GM12872 (cell line): ENCODE data around the gene AGBL4.
A peak's percentile ranks its signal among the peaks of the same experiment; 100 is the strongest.

Experiments
- TF ChIP-seq, protein P1 (sequence below): IDR thresholded peaks from 3 replicates; pipeline ENCODE4 v1.5.1; 2011; ENCODE audit warnings: low read depth, mild to moderate bottlenecking, low read length, moderate library complexity; ENCODE audit not compliant: insufficient read depth

The AGBL4 gene

GRCh38 chr1:48673332-48674105 is 1350.2 kb downstream of the AGBL4 start:
- TF ChIP-seq, protein P1, sequence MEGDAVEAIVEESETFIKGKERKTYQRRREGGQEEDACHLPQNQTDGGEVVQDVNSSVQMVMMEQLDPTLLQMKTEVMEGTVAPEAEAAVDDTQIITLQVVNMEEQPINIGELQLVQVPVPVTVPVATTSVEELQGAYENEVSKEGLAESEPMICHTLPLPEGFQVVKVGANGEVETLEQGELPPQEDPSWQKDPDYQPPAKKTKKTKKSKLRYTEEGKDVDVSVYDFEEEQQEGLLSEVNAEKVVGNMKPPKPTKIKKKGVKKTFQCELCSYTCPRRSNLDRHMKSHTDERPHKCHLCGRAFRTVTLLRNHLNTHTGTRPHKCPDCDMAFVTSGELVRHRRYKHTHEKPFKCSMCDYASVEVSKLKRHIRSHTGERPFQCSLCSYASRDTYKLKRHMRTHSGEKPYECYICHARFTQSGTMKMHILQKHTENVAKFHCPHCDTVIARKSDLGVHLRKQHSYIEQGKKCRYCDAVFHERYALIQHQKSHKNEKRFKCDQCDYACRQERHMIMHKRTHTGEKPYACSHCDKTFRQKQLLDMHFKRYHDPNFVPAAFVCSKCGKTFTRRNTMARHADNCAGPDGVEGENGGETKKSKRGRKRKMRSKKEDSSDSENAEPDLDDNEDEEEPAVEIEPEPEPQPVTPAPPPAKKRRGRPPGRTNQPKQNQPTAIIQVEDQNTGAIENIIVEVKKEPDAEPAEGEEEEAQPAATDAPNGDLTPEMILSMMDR, result peak; percentile 49; the same call in 2 of the 3 replicates

DNA sequence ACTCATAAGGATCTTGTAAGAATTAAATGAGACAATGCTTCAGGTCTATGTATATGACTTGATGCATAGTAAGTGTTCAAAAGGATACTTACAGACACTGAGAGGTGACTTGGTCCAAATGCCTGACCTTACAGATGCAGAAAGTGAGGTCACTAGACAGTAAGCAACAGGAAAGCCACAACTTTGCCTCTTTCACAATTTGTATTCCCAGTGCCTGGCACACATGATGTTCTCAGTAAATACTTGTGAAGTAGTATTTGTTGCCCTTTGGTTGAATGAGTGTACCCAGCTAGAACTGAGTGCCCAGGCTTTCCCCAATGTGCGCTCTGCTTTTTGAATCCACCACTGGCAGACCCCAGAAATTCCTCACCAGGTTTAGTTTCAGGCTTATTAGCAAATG is 1352.2 kb downstream of the AGBL4 start:
- TF ChIP-seq, protein P1, result no peak

GRCh38 chr1:48670234-48671020 is 1353.3 kb downstream of the AGBL4 start:
- TF ChIP-seq, protein P1, result no peak

DNA sequence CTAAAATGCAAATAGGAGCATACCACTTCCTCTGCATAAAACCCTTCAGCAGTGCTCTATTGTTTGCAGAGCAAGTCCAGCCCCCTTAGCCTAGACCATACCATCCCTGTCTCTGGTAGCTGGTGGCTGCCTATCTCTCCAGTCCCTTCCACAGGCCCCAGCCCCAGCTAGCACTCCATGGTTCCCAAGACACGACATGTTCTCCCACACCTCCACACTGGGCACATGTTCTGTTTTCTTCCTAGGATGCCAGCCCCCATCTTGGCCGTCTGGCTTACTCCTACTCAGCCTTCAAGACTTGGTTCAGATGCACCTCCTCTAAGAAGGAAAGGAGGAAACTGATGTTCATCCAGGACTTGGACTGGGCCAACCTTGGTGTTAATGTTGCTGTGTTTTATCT is 1355.4 kb downstream of the AGBL4 start:
- TF ChIP-seq, protein P1, result no peak

GRCh38 chr1:48667782-48668181 is 1356.0 kb downstream of the AGBL4 start:
- TF ChIP-seq, protein P1, result no peak

DNA sequence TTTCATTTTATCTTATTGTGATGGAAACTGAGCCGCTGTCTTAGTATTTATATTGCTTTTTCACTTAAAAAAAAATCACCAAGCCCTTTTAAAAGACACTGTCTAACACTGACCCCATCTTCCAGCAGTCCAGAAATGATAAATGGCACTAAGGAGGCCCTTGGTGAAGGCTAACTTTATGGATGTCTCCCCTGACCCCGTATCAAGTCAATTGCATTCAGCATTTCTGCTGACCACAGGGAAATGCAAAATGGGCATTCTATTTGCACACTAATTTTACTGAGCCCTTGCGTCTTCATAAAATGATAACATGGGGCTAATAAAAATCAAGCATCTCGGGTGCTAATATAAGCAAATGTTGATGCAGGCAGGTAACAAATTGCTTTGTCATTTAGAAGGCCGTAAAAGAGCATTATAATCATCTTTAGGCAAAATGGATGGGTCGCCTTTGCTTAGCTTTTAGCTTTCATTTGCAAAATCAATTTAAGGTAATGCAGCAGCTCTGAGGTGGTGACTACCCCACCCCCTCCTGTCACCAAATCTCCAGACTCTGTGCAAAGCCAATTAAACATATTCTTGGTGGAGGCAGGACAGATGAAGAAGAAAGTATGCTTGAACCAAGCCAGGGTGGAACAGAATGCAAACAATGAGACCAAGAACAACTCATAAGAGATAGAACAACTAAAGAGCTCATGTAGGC is 1357.9 kb downstream of the AGBL4 start:
- TF ChIP-seq, protein P1, result no peak
